A673 (cell line): ENCODE data around the gene MOCS1.

Experiments
- CTCF ChIP-seq: fragments of 300-800, 200-600 bp; sonication (generic); conservative IDR thresholded peaks from 2 replicates; pipeline ENCODE4 v1.5.1; 2017; ENCODE audit warnings: low read depth, mild to moderate bottlenecking, antibody characterized with exemption, low read length, moderate library complexity, mixed read lengths
- EZH2 ChIP-seq: fragments of 200-600 bp; sonication (generic); IDR thresholded peaks from 2 replicates; pipeline ENCODE4 v1.6.1; 2017; ENCODE audit warnings: borderline replicate concordance, low read depth, mild to moderate bottlenecking, mixed read lengths, antibody characterized with exemption, low read length; ENCODE audit not compliant: poor library complexity, severe bottlenecking

GRCh38 chr6:39904946-39905639 is 29.2 kb downstream of the MOCS1 start:
- TF ChIP-seq CTCF = no peak
- no peak for TF ChIP-seq EZH2
